NCI-H345 (cell line): ENCODE data around the gene TRIM64C.
"Not testable (repeated sequence)": the region's sequence is repeated elsewhere in the genome, so short reads cannot be mapped to it uniquely, and the experiment has no call there.

Experiments
- DNase-seq: peaks from one replicate; lab custom pipeline; 2025; lab: John Stamatoyannopoulos, UW

Gene TRIM64C, protein sequence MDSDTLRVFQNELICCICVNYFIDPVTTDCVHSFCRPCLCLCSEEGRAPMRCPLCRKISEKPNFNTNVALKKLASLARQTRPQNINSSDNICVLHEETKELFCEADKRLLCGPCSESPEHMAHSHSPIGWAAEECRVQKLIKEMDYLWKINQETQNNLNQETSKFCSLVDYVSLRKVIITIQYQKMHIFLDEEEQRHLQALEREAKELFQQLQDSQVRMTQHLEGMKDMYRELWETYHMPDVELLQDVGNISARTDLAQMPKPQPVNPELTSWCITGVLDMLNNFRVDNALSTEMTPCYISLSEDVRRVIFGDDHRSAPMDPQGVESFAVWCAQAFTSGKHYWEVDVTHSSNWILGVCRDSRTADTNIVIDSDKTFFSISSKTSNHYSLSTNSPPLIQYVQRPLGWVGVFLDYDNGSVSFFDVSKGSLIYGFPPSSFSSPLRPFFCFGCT

DNA sequence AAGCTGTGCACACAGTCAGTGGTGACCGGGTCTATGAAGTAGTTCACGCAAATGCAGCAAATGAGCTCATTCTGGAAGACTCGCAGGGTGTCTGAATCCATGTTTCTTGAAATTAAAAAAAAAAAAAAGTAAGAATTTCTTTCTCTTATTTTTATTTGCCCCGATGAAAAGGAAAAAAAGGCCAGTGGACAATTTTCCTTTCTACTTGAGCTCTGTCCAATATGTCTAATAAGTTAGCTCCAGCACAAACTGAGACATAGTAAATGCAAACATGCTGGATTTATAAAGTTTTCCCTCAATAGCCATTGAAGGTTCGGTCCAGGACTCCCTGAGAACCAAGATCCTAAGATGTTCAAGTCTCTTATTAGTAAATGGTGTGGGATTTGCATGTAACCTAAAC lies at the start of gene TRIM64C:
Gene TRIM64C, minus strand, starts transcription at position 101 of the 400 bp plus-strand sequence. Its CDS starts 0 bp downstream, at position 101.
- not testable (repeated sequence) for DNase-seq

DNA sequence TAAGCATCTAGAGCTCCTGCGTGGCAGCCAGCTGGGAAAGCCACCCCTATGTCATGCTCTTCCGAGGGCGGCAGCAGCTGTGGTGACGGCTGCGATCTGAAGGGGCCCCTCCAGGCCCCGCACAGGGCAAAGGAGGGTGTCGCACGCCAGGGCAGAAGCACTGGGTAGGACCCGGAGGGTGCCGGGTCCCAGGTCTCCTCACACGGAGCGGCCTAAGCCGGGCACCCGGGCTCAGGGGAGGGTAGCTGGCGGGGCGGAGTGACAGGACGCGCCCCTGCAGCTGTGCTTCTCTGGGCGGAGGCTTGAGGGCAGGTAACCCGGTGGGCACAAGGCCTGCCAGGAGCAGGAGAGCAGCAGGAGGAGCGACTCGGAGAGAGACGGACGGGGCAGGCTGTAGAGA lies 43.4 kb upstream of the TRIM64C start:
- not testable (repeated sequence) for DNase-seq

DNA sequence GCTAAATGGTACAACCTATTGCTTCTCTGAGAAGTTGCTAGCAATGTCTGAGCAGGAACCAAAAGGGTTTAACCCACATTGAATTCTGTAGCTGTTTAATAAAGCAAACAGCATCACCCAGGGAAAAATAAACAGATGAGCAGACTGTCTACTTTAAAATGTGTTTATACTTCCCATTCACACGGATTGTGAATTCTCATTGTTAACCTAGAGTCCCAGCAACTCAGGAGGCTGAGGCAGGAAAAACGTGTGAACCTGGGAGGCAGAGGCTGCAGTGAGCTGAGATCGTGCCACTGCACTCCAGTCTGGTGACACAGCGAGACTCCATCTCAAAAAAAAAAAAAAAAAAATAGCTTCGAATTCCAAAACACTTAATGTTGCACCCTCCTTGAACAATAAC lies 11.0 kb upstream of the TRIM64C start:
- DNase-seq = not testable (repeated sequence)

DNA sequence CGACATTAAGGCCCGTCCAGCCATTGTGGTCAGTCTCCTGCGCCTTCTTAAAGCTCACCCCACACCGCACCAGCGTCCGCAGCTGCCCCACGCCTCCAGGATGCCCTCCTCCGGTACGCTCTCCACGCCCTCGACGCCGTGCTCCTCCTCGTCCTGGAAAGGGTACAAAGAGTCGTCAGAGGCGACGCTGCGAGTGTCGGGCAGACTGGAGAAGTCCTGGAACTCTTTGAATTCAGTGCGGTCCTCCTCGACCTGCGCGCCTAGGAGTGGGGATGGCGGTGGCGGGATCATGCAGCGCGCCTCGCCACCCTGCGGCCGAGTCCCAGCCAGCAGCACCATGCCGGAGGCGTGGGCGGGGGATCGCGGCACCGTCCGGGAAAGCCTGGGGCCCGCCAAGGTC lies 9.1 kb downstream of the TRIM64C start:
- DNase-seq = not testable (repeated sequence)

DNA sequence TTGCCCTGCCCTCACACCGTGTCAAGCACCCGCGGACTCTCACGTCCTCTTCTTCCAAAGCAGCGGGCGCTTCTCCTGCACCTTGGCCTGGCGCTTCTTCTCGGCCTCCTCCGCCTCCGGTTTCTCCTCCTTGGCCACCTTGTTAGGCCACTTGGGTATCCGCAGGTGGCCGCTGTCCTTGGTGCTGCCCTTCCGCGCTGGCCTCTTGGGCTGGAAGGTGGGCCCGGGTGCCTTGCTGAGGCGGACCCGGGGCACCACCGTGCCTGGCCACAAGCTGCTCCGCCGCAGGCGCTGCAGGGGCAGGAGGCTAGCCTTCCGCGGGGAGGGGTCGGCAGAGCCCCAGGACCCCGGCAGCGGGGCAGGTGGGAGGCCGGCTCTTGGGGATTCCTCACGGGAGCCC lies 10.7 kb downstream of the TRIM64C start:
- DNase-seq = not testable (repeated sequence)

DNA sequence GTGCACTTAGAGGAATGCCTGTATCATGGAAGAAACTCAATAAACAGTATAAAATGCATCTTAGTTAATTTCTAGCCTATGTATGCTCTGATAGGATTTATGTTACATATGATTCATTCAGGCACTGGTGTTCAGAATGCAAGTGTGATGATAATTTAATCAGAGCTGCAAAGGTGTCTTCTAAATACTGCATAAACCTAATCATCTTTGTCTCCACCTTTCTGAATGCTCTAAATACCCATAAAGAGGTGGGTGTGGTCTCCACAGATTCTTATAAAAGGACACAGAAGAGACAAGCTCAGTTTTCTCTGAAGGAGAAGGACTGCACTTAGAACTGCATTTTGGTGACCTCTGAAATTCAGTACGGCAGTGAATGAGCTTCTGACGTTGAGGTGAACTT lies 30.4 kb downstream of the TRIM64C start, which contains the start of gene TRIM49B:
Gene TRIM49B, plus strand, starts transcription at position 301 of the 400 bp plus-strand sequence. CDS start 2,777 bp downstream, outside the sequence.
- not testable (repeated sequence) for DNase-seq
